GM06990 (cell line): ENCODE data around the gene TBC1D20.

Source experiments
- DNase-seq: peaks from one replicate; pipeline ENCODE4 v3.0.0-alpha.2; 2011; ENCODE audit not compliant: insufficient read length; ENCODE audit errors: extremely low read depth
- H3K27me3 ChIP-seq: replicated peaks from 2 replicates; pipeline ENCODE4 v1.6.0; 2011; ENCODE audit warnings: low read length; ENCODE audit not compliant: control insufficient read depth, insufficient read depth
- H3K36me3 ChIP-seq: 2 replicates; pipeline ENCODE4 v1.5.1; 2011; ENCODE audit warnings: low read length; ENCODE audit not compliant: control insufficient read depth, insufficient read depth
- H3K4me3 ChIP-seq: replicated peaks from 2 replicates; pipeline ENCODE4 v1.5.1; 2011; ENCODE audit warnings: low read depth, mild to moderate bottlenecking, control low read depth, low read length
- CTCF ChIP-seq: IDR thresholded peaks from 2 replicates; pipeline ENCODE4 v1.5.1; 2011; ENCODE audit warnings: low read length, control low read depth, mild to moderate bottlenecking, inconsistent platforms; ENCODE audit not compliant: insufficient read depth, poor library complexity, severe bottlenecking

TBC1D20 gene

GRCh38 chr20:444117-444516, 18.2 kb downstream of the TBC1D20 start:
- no peak for TF ChIP-seq CTCF
- no peak overlapping the region for H3K4me3 ChIP-seq
- DNase-seq, result no peak
- H3K36me3 ChIP-seq, result peaks cover 20% of the 10 kb centered on the region
- no peaks in the 10 kb centered on the region for H3K27me3 ChIP-seq

- no peak for TF ChIP-seq CTCF
- Histone ChIP-seq H3K36me3 (peaks cover 23% of the 10 kb centered on the region), H3K4me3 (no peak overlapping the region)
These were observed 19.0 kb downstream of the TBC1D20 start for GRCh38 chr20:443223-443775.

DNA sequence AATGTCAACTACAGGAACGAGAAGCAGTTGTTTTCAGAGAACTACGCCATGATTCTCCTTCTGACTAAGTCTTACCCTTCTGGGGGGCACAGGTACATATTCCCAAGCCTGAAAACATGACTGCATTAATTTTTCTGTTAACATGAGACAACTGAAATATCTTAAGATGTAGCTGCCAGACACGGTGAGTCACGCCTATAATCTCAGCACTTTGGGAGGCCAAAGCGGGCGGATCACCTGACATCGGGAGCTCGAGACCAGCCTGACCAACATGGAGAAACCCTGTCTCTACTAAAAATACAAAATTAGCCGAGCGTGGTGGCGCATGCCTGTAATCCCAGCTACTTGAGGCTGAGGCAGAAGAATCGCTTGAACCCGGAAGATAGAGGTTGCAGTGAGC, 21.7 kb downstream of the TBC1D20 start:
- H3K36me3 ChIP-seq, result peaks cover 34% of the 10 kb centered on the region
- no peak for DNase-seq
- TF ChIP-seq CTCF, result no peak
- no peaks in the 10 kb centered on the region for H3K27me3 ChIP-seq
- H3K4me3 ChIP-seq, result no peak overlapping the region

More at GRCh38 chr20:443223-443775, 19.0 kb downstream of the TBC1D20 start:
- no peaks in the 10 kb centered on the region for H3K27me3 ChIP-seq
- no peak for DNase-seq

- Histone ChIP-seq H3K36me3 (peaks cover 32% of the 10 kb centered on the region), H3K4me3 (no peak overlapping the region), H3K27me3 (no peaks in the 10 kb centered on the region)
- TF ChIP-seq CTCF, result no peak
- no peak for DNase-seq
These were observed 22.2 kb downstream of the TBC1D20 start for GRCh38 chr20:440148-440547.

DNA sequence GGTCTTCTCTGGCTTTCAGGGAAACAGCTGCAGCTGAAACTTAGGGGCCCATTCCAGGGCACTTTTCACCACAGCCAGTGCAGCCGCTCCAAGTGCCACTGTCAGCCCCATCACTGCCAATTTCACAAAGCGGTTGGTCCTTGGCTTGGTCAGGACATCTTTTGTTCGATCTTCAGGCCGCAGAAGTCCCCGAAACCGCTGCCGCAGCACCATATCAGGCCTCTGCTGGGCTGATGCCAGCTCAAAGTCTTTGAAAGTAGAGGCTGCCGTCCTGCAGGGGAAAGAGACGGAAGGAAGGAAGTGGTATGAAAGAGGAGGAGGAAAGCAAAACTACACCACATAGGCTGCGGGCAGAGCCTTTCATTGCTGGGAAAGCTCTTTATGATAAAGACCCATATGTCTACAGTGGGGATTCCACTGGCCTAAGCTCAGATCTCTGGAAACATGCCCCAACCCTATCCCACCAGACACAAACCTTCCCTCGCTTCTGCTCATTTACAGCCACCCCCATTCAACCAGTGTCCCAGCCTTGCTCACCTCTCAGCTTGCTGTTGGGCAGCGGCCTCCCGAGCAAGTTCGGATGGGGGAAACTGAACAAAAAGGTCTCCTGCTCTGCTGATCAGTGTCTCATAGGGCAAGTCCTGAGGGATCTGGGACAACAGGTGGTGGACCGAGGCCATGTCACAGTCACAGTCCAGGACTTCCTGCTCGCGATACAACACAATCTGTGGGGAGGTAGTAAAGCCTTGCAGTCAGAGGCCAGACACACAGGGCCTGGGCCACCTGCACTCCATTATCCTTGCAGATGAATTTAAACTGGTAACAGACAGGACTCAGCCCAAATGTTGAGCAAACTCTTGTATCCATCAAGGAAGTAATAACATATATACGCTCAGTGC, 23.5 kb downstream of the TBC1D20 start:
- peaks cover 32% of the 10 kb centered on the region for H3K36me3 ChIP-seq
- no peak for TF ChIP-seq CTCF
- DNase-seq, result no peak
- no peak overlapping the region for H3K4me3 ChIP-seq
- H3K27me3 ChIP-seq, result no peaks in the 10 kb centered on the region
